ENCODE data around the gene APOBEC4. TPM values are rescaled to one million over a fixed set of nuclear protein-coding genes. Genes with fewer than 3 reads are reported as not detected.

APOBEC4 gene
- total and polyA plus RNA-seq, 2 experiments from 2014 or later, result not detected

DNA sequence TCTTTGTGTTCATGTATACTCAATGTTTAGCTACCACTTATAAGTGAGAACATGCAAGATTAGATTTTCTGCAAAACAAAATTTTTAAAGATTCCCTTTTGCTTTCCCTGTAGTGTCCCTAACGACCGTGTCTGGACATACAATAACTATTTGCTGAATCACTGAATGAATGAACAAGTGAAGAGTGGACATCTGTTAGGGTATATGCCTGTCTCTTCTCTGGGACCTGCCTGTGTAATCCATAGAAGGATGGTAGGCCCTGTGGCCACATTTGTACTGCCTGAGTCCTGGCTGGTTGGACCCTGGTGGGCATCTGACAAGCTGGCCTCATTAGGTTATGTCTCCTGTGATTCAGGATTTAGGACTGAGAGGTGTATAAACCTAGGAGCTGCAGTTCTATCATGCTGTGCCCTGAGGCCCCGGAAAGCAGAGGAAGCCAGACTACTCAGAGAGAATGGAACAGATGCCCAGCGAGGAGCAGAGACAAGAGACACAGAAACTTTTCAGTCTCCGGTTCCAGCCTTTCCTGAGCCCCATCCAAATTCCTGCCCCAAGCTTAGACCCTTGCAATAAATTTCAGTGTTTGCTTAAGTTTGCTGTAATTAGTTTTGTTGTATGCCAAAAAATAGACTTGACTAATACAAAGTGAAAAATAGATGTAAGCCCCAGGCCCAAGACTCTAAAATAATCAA lies 55.3 kb downstream of the APOBEC4 start:
- Histone ChIP-seq H3K36me3 (no peaks in the 10 kb centered on the region), H3K27ac (no peak overlapping the region), H3K27me3 (no peaks in the 10 kb centered on the region), H3K4me1 (ENCODE audit: low read depth) (peaks cover 8% of the 10 kb centered on the region), H3K4me3 (no peak overlapping the region), H3K9me3 (ENCODE audit: low read depth) (no peaks in the 10 kb centered on the region)
- TF ChIP-seq, protein P1, sequence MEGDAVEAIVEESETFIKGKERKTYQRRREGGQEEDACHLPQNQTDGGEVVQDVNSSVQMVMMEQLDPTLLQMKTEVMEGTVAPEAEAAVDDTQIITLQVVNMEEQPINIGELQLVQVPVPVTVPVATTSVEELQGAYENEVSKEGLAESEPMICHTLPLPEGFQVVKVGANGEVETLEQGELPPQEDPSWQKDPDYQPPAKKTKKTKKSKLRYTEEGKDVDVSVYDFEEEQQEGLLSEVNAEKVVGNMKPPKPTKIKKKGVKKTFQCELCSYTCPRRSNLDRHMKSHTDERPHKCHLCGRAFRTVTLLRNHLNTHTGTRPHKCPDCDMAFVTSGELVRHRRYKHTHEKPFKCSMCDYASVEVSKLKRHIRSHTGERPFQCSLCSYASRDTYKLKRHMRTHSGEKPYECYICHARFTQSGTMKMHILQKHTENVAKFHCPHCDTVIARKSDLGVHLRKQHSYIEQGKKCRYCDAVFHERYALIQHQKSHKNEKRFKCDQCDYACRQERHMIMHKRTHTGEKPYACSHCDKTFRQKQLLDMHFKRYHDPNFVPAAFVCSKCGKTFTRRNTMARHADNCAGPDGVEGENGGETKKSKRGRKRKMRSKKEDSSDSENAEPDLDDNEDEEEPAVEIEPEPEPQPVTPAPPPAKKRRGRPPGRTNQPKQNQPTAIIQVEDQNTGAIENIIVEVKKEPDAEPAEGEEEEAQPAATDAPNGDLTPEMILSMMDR (IDR thresholded peaks at IDR 0.05; ENCODE audit: low read depth, low read length), result no peak
- no peak for DNase-seq (ENCODE audit: low read depth in 1 of 2, low spot score in 1 of 2)

DNA sequence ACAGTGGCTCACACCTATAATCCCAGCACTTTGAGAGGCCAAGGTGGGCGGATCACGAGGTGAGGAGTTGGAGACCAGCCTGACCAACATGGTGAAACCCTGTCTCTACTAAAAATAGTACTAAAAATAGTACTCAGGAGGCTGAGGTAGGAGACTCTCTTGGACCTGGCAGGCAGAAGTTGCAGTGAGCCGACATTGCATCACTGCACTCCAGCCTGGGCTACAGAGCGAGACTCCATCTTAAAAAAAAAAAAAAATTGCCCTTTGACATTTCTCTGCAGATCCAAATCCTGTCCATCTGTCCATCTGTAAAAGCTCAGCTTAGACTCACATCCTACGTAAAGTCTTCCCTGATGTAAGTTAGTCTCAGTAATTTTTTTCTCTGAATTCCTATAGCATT lies 56.6 kb downstream of the APOBEC4 start:
- Histone ChIP-seq H3K27ac (no peak overlapping the region), H3K4me1 (ENCODE audit: low read depth) (peaks cover 8% of the 10 kb centered on the region), H3K9me3 (ENCODE audit: low read depth) (no peaks in the 10 kb centered on the region), H3K27me3 (no peaks in the 10 kb centered on the region), H3K36me3 (no peaks in the 10 kb centered on the region), H3K4me3 (no peak overlapping the region)
- TF ChIP-seq, protein P1 (IDR thresholded peaks at IDR 0.05; ENCODE audit: low read depth, low read length), result no peak
- DNase-seq (ENCODE audit: low read depth in 1 of 2, low spot score in 1 of 2), result no peak

Other genes starting within 250 kb of the APOBEC4 start
- gene NMNAT2, start 234.9 kb downstream of the APOBEC4 start, total RNA-seq, result 0.12 and 1.3 TPM in 2 replicates
- not detected in 2 replicates for gene NMNAT2, start 234.9 kb downstream of the APOBEC4 start, polyA plus RNA-seq
- 31.1 and 38.8 TPM in 2 replicates for gene SMG7, start 180.8 kb downstream of the APOBEC4 start, total RNA-seq
- 30.9 and 31.9 TPM in 2 replicates for gene SMG7, start 180.8 kb downstream of the APOBEC4 start, polyA plus RNA-seq
- 0.06 and 0.60 TPM in 2 replicates for gene NCF2, start 62.9 kb downstream of the APOBEC4 start, total RNA-seq
- gene NCF2, start 62.9 kb downstream of the APOBEC4 start, polyA plus RNA-seq, result 0.19 and 1.5 TPM in 2 replicates
- 72.5 and 77.3 TPM in 2 replicates for gene ARPC5, start 17.5 kb downstream of the APOBEC4 start, total RNA-seq
- 179 and 202 TPM in 2 replicates for gene ARPC5, start 17.5 kb downstream of the APOBEC4 start, polyA plus RNA-seq
- gene RGL1, start 151.8 kb upstream of the APOBEC4 start, total RNA-seq, result 20.6 and 22.8 TPM in 2 replicates
- gene RGL1, start 151.8 kb upstream of the APOBEC4 start, polyA plus RNA-seq, result 21.6 and 24.1 TPM in 2 replicates